GM08714 (cell line): Measurements from ENCODE around the gene RPRD1B.

Experiments
- H3K4me3 ChIP-seq: fragments of 200-500 bp; sonication (Bioruptor generic); 2 replicates; pipeline ENCODE4 v1.5.1; 2014; ENCODE audit warnings: mild to moderate bottlenecking, low read length, inconsistent platforms
- ZNF274 ChIP-seq: IDR thresholded peaks from 2 replicates; pipeline ENCODE4 v1.6.1; 2012; ENCODE audit warnings: mild to moderate bottlenecking, low read depth, low read length

Gene RPRD1B

GRCh38 chr20:38108986-38109541, 75.5 kb downstream of the RPRD1B start:
- no peak for TF ChIP-seq ZNF274
- H3K4me3 ChIP-seq: no peak overlapping the region

- TF ChIP-seq ZNF274: no peak
- no peak overlapping the region for H3K4me3 ChIP-seq
Measured at GRCh38 chr20:38109591-38110524, 76.3 kb downstream of the RPRD1B start.

GRCh38 chr20:38110525-38111178, 77.1 kb downstream of the RPRD1B start:
- no peak for TF ChIP-seq ZNF274
- H3K4me3 ChIP-seq: no peak overlapping the region

GRCh38 chr20:38111366-38112232, 78.1 kb downstream of the RPRD1B start:
- no peak overlapping the region for H3K4me3 ChIP-seq
- no peak for TF ChIP-seq ZNF274

GRCh38 chr20:38112261-38112929, 78.8 kb downstream of the RPRD1B start:
- TF ChIP-seq ZNF274: no peak

GRCh38 chr20:38112930-38113294, 79.4 kb downstream of the RPRD1B start:
- H3K4me3 ChIP-seq: no peak overlapping the region
- TF ChIP-seq ZNF274: no peak

More at GRCh38 chr20:38112261-38112929, 78.8 kb downstream of the RPRD1B start:
- no peak overlapping the region for H3K4me3 ChIP-seq

- no peak overlapping the region for H3K4me3 ChIP-seq
- no peak for TF ChIP-seq ZNF274
Measured at GRCh38 chr20:38113401-38114325, 80.1 kb downstream of the RPRD1B start.

- no peak for TF ChIP-seq ZNF274
- no peak overlapping the region for H3K4me3 ChIP-seq
Measured at GRCh38 chr20:38114353-38114791, 80.8 kb downstream of the RPRD1B start.

- no peak overlapping the region for H3K4me3 ChIP-seq
- no peak for TF ChIP-seq ZNF274
Measured at GRCh38 chr20:38115205-38115604, 81.7 kb downstream of the RPRD1B start.

- TF ChIP-seq ZNF274: no peak
- no peak overlapping the region for H3K4me3 ChIP-seq
Measured at GRCh38 chr20:38115896-38116295, 82.3 kb downstream of the RPRD1B start.

GRCh38 chr20:38116409-38117165, 83.0 kb downstream of the RPRD1B start:
- H3K4me3 ChIP-seq: no peak overlapping the region
- TF ChIP-seq ZNF274: no peak

GRCh38 chr20:38117205-38117604, 83.7 kb downstream of the RPRD1B start:
- H3K4me3 ChIP-seq: no peak overlapping the region
- TF ChIP-seq ZNF274: no peak
